ENCODE data around the gene NLN.

The NLN gene

GRCh38 chr5:65856520-65856919, 134.5 kb downstream of the NLN start:
- POLR2A ChIA-PET, result no interaction called here
- CTCF ChIA-PET, result no interaction called here
- no peak overlapping the region for H3K27ac ChIP-seq (ENCODE audit: extremely low read depth, low read depth, low read length)

GRCh38 chr5:65858316-65858715, 136.3 kb downstream of the NLN start:
- Histone ChIP-seq H3K9me3 (ENCODE audit: control insufficient read depth, insufficient read depth, low read depth, low read length) (no peaks in the 10 kb centered on the region), H3K27ac (ENCODE audit: extremely low read depth, low read depth, low read length) (no peak overlapping the region), H3K36me3 (ENCODE audit: control insufficient read depth in 2 of 2, insufficient read depth in 1 of 2, low read length in 2 of 2) (no peaks in the 10 kb centered on the region), H3K4me1 (ENCODE audit: control insufficient read depth, insufficient read depth, low read length) (no peaks in the 10 kb centered on the region), H3K4me3 (ENCODE audit: low read depth, low read length) (no peak overlapping the region)
- ChIA-PET POLR2A (interaction anchor here (0.7 kb wide), 1 partner anchor 103 kb away, joined by 5 read pairs; no protein-coding TSS in a partner anchor), CTCF (interaction anchor here (0.5 kb wide), 1 partner anchor 52 kb away, joined by 3 read pairs; no protein-coding TSS in a partner anchor)
- TF ChIP-seq ZNF544 (tag by site-specific recombination; IDR thresholded peaks at IDR 0.05) (no peak), ZNF837 (tag by site-specific recombination; IDR thresholded peaks at IDR 0.05) (no peak), ZNF488 (tag by site-specific recombination; IDR thresholded peaks at IDR 0.05) (no peak), GLIS1 (tag by site-specific recombination; IDR thresholded peaks at IDR 0.05) (no peak), KLF17 (tag by site-specific recombination; IDR thresholded peaks at IDR 0.05) (no peak)

More at GRCh38 chr5:65856520-65856919, 134.5 kb downstream of the NLN start:
- no peak for TF ChIP-seq ZNF292 (tag by site-specific recombination; IDR thresholded peaks at IDR 0.05; ENCODE audit: borderline replicate concordance, low read depth)
- TF ChIP-seq ZNF610 (tag by site-specific recombination; IDR thresholded peaks at IDR 0.05; ENCODE audit: borderline replicate concordance), result no peak
- no peak for TF ChIP-seq TCF7L2 (IDR thresholded peaks at IDR 0.05; ENCODE audit: borderline replicate concordance, low read depth, low read length)
- no peak for TF ChIP-seq ZNF138 (tag by site-specific recombination; IDR thresholded peaks at IDR 0.05; ENCODE audit: borderline replicate concordance)
- no peak for TF ChIP-seq KLF16 (tag by site-specific recombination; IDR thresholded peaks at IDR 0.05)
- TF ChIP-seq SCRT1 (tag by site-specific recombination; IDR thresholded peaks at IDR 0.05; ENCODE audit: borderline replicate concordance), result no peak
- no peak for TF ChIP-seq ZNF76 (tag by site-specific recombination; IDR thresholded peaks at IDR 0.05; ENCODE audit: borderline replicate concordance, low read depth)
- no peak for TF ChIP-seq ZNF449 (tag by site-specific recombination; IDR thresholded peaks at IDR 0.05)
- TF ChIP-seq TSHZ1 (tag by site-specific recombination; IDR thresholded peaks at IDR 0.05; ENCODE audit: borderline replicate concordance), result no peak
- TF ChIP-seq GFI1B (tag by site-specific recombination; IDR thresholded peaks at IDR 0.05), result no peak
- TF ChIP-seq KLF1 (tag by site-specific recombination; IDR thresholded peaks at IDR 0.05), result no peak
- no peak for TF ChIP-seq ZNF571 (tag by site-specific recombination; IDR thresholded peaks at IDR 0.05)
- TF ChIP-seq ZBTB20 (tag by site-specific recombination; IDR thresholded peaks at IDR 0.05), result no peak
- no peak for TF ChIP-seq HIC1 (tag by site-specific recombination; IDR thresholded peaks at IDR 0.05)
- no peak for TF ChIP-seq HOXD13 (CRISPR knock-in tag; IDR thresholded peaks at IDR 0.05; ENCODE audit: borderline replicate concordance)
- TF ChIP-seq ZNF837 (tag by site-specific recombination; IDR thresholded peaks at IDR 0.05), result no peak
- no peaks in the 10 kb centered on the region for H3K4me1 ChIP-seq (ENCODE audit: control insufficient read depth, insufficient read depth, low read length)
- H3K4me3 ChIP-seq (ENCODE audit: low read depth, low read length), result no peak overlapping the region
- no peaks in the 10 kb centered on the region for H3K36me3 ChIP-seq (ENCODE audit: control insufficient read depth in 2 of 2, insufficient read depth in 1 of 2, low read length in 2 of 2)
- no peaks in the 10 kb centered on the region for H3K9me3 ChIP-seq (ENCODE audit: control insufficient read depth, insufficient read depth, low read depth, low read length)
